Measurements from ENCODE around the gene OR10H5.
"Not testable (repeated sequence)": the region's sequence is repeated elsewhere in the genome, so short reads cannot be mapped to it uniquely, and the experiment has no call there.

Gene OR10H5

GRCh38 chr19:15825753-15826152, 38.3 kb downstream of the OR10H5 start:
- Histone ChIP-seq H3K4me1 (ENCODE audit: insufficient read depth, low read length) (no peaks in the 10 kb centered on the region), H2AFZ (ENCODE audit: low read depth, low read length) (no peak overlapping the region), H3K27me3 (ENCODE audit: insufficient read depth, low read length) (peaks cover 3% of the 10 kb centered on the region), H3K4me3 (ENCODE audit: low read length) (no peak overlapping the region), H3K36me3 (ENCODE audit: insufficient read depth, low read length) (no peaks in the 10 kb centered on the region), H3K9me3 (ENCODE audit: low read length) (no peaks in the 10 kb centered on the region)

GRCh38 chr19:15828121-15828610, 40.7 kb downstream of the OR10H5 start:
- H3K9me3 ChIP-seq (ENCODE audit: low read length), result no peaks in the 10 kb centered on the region
- no peaks in the 10 kb centered on the region for H3K36me3 ChIP-seq (ENCODE audit: insufficient read depth, low read length)
- peaks cover 11% of the 10 kb centered on the region for H3K27me3 ChIP-seq (ENCODE audit: insufficient read depth, low read length)
- no peak overlapping the region for H2AFZ ChIP-seq (ENCODE audit: low read depth, low read length)
- H3K4me3 ChIP-seq (ENCODE audit: low read length), result no peak overlapping the region
- no peaks in the 10 kb centered on the region for H3K4me1 ChIP-seq (ENCODE audit: insufficient read depth, low read length)

GRCh38 chr19:15828611-15829305, 41.3 kb downstream of the OR10H5 start:
- H3K4me1 ChIP-seq (ENCODE audit: insufficient read depth, low read length); H3K36me3 ChIP-seq (ENCODE audit: insufficient read depth, low read length); H2AFZ ChIP-seq (ENCODE audit: low read depth, low read length); H3K4me3 ChIP-seq (ENCODE audit: low read length); H3K9me3 ChIP-seq (ENCODE audit: low read length): not testable (repeated sequence)
- peaks cover 17% of the 10 kb centered on the region for H3K27me3 ChIP-seq (ENCODE audit: insufficient read depth, low read length)

GRCh38 chr19:15829306-15829698, 41.8 kb downstream of the OR10H5 start:
- H3K27me3 ChIP-seq (ENCODE audit: insufficient read depth, low read length), result peaks cover 18% of the 10 kb centered on the region
- no peaks in the 10 kb centered on the region for H3K36me3 ChIP-seq (ENCODE audit: insufficient read depth, low read length)
- H3K4me3 ChIP-seq (ENCODE audit: low read length), result no peak overlapping the region
- H3K4me1 ChIP-seq (ENCODE audit: insufficient read depth, low read length), result no peaks in the 10 kb centered on the region
- no peaks in the 10 kb centered on the region for H3K9me3 ChIP-seq (ENCODE audit: low read length)
- H2AFZ ChIP-seq (ENCODE audit: low read depth, low read length), result no peak overlapping the region

GRCh38 chr19:15829786-15830185, 42.3 kb downstream of the OR10H5 start:
- peaks cover 18% of the 10 kb centered on the region for H3K27me3 ChIP-seq (ENCODE audit: insufficient read depth, low read length)
- H3K36me3 ChIP-seq (ENCODE audit: insufficient read depth, low read length), result no peaks in the 10 kb centered on the region
- no peak overlapping the region for H2AFZ ChIP-seq (ENCODE audit: low read depth, low read length)
- H3K9me3 ChIP-seq (ENCODE audit: low read length), result no peaks in the 10 kb centered on the region
- no peaks in the 10 kb centered on the region for H3K4me1 ChIP-seq (ENCODE audit: insufficient read depth, low read length)
- H3K4me3 ChIP-seq (ENCODE audit: low read length), result no peak overlapping the region

GRCh38 chr19:15831626-15832025, 44.2 kb downstream of the OR10H5 start:
- Histone ChIP-seq H3K4me3 (ENCODE audit: low read length) (no peak overlapping the region), H2AFZ (ENCODE audit: low read depth, low read length) (no peak overlapping the region), H3K4me1 (ENCODE audit: insufficient read depth, low read length) (no peaks in the 10 kb centered on the region), H3K27me3 (ENCODE audit: insufficient read depth, low read length) (peaks cover 16% of the 10 kb centered on the region), H3K36me3 (ENCODE audit: insufficient read depth, low read length) (no peaks in the 10 kb centered on the region), H3K9me3 (ENCODE audit: low read length) (no peaks in the 10 kb centered on the region)

GRCh38 chr19:15834232-15834631, 46.8 kb downstream of the OR10H5 start:
- H3K4me3 ChIP-seq (ENCODE audit: low read length); H3K36me3 ChIP-seq (ENCODE audit: insufficient read depth, low read length); H3K4me1 ChIP-seq (ENCODE audit: insufficient read depth, low read length); H3K9me3 ChIP-seq (ENCODE audit: low read length); H2AFZ ChIP-seq (ENCODE audit: low read depth, low read length): not testable (repeated sequence)
- H3K27me3 ChIP-seq (ENCODE audit: insufficient read depth, low read length), result peaks cover 16% of the 10 kb centered on the region

- not testable (repeated sequence) for H3K9me3 ChIP-seq (ENCODE audit: low read length); H3K4me1 ChIP-seq (ENCODE audit: insufficient read depth, low read length); H3K36me3 ChIP-seq (ENCODE audit: insufficient read depth, low read length); H3K4me3 ChIP-seq (ENCODE audit: low read length); H2AFZ ChIP-seq (ENCODE audit: low read depth, low read length)
- H3K27me3 ChIP-seq (ENCODE audit: insufficient read depth, low read length), result peaks cover 16% of the 10 kb centered on the region
Measured at GRCh38 chr19:15835565-15836329, 48.3 kb downstream of the OR10H5 start.

GRCh38 chr19:15836330-15837220, 49.1 kb downstream of the OR10H5 start:
- Histone ChIP-seq H3K4me1 (ENCODE audit: insufficient read depth, low read length) (no peaks in the 10 kb centered on the region), H3K9me3 (ENCODE audit: low read length) (no peaks in the 10 kb centered on the region), H3K36me3 (ENCODE audit: insufficient read depth, low read length) (no peaks in the 10 kb centered on the region), H2AFZ (ENCODE audit: low read depth, low read length) (no peak overlapping the region), H3K27me3 (ENCODE audit: insufficient read depth, low read length) (peaks cover 15% of the 10 kb centered on the region), H3K4me3 (ENCODE audit: low read length) (no peak overlapping the region)

- peaks cover 10% of the 10 kb centered on the region for H3K27me3 ChIP-seq (ENCODE audit: insufficient read depth, low read length)
- no peaks in the 10 kb centered on the region for H3K9me3 ChIP-seq (ENCODE audit: low read length)
- no peak overlapping the region for H3K4me3 ChIP-seq (ENCODE audit: low read length)
- no peaks in the 10 kb centered on the region for H3K36me3 ChIP-seq (ENCODE audit: insufficient read depth, low read length)
- no peaks in the 10 kb centered on the region for H3K4me1 ChIP-seq (ENCODE audit: insufficient read depth, low read length)
- H2AFZ ChIP-seq (ENCODE audit: low read depth, low read length), result no peak overlapping the region
Measured at GRCh38 chr19:15837221-15837731, 49.8 kb downstream of the OR10H5 start.

- Histone ChIP-seq H3K4me3 (ENCODE audit: low read length) (no peak overlapping the region), H3K36me3 (ENCODE audit: insufficient read depth, low read length) (no peaks in the 10 kb centered on the region), H3K27me3 (ENCODE audit: insufficient read depth, low read length) (peaks cover 5% of the 10 kb centered on the region), H2AFZ (ENCODE audit: low read depth, low read length) (no peak overlapping the region), H3K4me1 (ENCODE audit: insufficient read depth, low read length) (no peaks in the 10 kb centered on the region), H3K9me3 (ENCODE audit: low read length) (no peaks in the 10 kb centered on the region)
Measured at GRCh38 chr19:15838351-15838750, 50.9 kb downstream of the OR10H5 start.

- H2AFZ ChIP-seq (ENCODE audit: low read depth, low read length); H3K9me3 ChIP-seq (ENCODE audit: low read length); H3K27me3 ChIP-seq (ENCODE audit: insufficient read depth, low read length); H3K4me3 ChIP-seq (ENCODE audit: low read length); H3K36me3 ChIP-seq (ENCODE audit: insufficient read depth, low read length); H3K4me1 ChIP-seq (ENCODE audit: insufficient read depth, low read length): not testable (repeated sequence)
Measured at GRCh38 chr19:15839888-15840287, 52.4 kb downstream of the OR10H5 start.

GRCh38 chr19:15840833-15841232, 53.4 kb downstream of the OR10H5 start:
- H3K9me3 ChIP-seq (ENCODE audit: low read length), result no peaks in the 10 kb centered on the region
- H3K27me3 ChIP-seq (ENCODE audit: insufficient read depth, low read length), result peaks cover under 1% of the 10 kb centered on the region
- H2AFZ ChIP-seq (ENCODE audit: low read depth, low read length), result no peak overlapping the region
- H3K4me1 ChIP-seq (ENCODE audit: insufficient read depth, low read length), result no peaks in the 10 kb centered on the region
- no peak overlapping the region for H3K4me3 ChIP-seq (ENCODE audit: low read length)
- H3K36me3 ChIP-seq (ENCODE audit: insufficient read depth, low read length), result no peaks in the 10 kb centered on the region
